HG02870 (cell line): ENCODE data around the gene MAOB.
"Not testable (repeated sequence)": the region's sequence is repeated elsewhere in the genome, so short reads cannot be mapped to it uniquely, and the experiment has no call there.

Experiments
- ATAC-seq: cut with Tn5 transposase; IDR thresholded peaks from one replicate; pipeline ENCODE4 v1.9.1; 2021; ENCODE audit warnings: mild to moderate bottlenecking, moderate library complexity; ENCODE audit not compliant: unreplicated experiment

Gene MAOB

GRCh38 chrX:43785930-43786591, 96.2 kb downstream of the MAOB start:
- no peak for ATAC-seq

GRCh38 chrX:43758044-43758443, 124.2 kb downstream of the MAOB start:
- no peak for ATAC-seq

GRCh38 chrX:43756076-43756475, 126.2 kb downstream of the MAOB start:
- no peak for ATAC-seq

DNA sequence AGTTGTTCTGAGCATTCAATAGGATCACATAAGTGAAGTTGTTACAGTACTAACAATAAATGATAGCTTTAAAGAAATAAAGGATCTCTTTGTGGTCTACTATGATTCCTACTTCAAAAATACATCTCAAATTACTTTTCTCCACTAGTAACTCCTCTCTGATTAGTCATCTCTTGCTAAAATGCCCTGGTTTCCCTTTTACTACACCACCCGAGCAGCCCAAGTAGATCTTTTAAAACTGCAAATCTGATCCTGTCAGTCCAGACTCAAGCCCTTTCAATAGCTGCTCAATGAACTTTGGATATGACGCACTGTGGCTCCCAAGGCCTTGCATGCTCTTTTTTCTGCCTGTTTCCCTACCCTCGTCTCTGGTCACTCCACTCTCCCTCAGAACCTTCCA, 128.6 kb downstream of the MAOB start:
- ATAC-seq, result no peak

GRCh38 chrX:43750248-43750676, 132.0 kb downstream of the MAOB start:
- ATAC-seq, result peak; percentile 84

- no peak for ATAC-seq
Observed at GRCh38 chrX:43747476-43747875, 134.8 kb downstream of the MAOB start.

DNA sequence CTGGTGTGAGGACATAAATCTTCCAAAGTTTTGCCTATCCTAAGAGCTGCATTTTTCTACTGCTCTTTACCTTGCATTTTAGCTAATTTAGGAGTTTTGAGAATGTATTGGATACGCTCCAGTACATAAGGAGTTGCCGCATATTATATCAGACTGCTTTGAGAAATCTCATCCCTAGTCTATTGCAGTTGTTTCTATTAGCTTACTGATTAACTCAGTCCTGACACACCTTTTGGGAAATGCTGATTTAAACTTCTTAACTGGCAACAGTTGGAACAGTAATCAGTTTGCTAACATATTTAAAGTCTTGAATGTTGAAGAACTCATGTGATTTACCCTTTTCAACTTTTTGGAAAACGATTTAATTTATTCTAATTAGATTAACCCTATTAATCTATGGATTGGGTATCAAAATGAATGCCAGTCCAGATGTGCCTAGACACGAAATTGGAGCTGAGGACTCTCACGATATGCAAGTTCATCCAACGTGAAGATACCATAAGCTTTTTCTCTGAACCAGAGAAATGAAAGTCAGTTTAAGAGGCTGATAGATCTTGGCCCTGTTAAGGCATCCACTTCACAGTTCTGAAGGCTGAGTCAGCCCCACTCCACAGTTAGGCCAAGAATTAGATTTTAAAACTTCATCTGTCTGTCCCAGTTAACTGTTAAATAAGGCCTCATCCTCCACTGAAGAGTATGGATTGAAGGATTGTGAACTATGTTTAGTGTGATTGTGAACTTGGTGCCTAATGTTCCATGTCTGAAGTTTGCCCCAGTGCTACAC, 136.1 kb downstream of the MAOB start:
- ATAC-seq, result no peak

- no peak for ATAC-seq
Observed at GRCh38 chrX:43744284-43744683, 138.0 kb downstream of the MAOB start.

- no peak for ATAC-seq
Observed at GRCh38 chrX:43743100-43743822, 139.0 kb downstream of the MAOB start.

DNA sequence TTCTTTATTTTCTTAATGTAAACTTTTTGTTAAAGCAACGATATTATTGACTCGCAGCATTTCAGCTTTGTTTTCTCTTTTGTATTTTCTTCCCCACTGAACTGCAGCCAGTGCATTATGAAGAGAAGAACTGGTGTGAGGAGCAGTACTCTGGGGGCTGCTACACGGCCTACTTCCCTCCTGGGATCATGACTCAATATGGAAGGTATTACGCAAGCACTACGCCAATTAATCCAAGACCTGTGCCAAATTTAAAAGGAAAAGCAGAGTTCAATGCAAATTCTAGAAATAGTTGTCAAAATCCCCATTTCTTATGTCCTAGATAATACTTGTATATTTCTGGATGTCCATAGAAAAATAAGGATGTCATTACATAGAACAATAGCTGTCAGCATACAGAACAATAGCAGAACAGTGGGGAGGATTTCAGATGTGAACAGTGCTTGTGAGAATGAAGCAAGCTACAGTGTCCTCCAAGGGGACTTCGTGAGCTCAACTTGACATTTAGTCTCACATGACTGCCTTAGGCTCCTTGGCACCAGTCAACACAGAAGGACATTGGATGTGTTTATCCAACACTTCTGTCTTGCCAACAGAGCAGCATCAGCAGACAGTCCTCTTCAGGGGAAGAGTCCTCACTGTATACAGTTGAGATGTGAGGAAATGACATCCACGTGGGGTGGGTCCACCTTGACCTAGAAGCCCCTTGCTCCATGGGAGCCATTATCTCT, 140.2 kb downstream of the MAOB start:
- no peak for ATAC-seq

- ATAC-seq, result no peak
Observed at GRCh38 chrX:43735957-43736356, 146.3 kb downstream of the MAOB start.

DNA sequence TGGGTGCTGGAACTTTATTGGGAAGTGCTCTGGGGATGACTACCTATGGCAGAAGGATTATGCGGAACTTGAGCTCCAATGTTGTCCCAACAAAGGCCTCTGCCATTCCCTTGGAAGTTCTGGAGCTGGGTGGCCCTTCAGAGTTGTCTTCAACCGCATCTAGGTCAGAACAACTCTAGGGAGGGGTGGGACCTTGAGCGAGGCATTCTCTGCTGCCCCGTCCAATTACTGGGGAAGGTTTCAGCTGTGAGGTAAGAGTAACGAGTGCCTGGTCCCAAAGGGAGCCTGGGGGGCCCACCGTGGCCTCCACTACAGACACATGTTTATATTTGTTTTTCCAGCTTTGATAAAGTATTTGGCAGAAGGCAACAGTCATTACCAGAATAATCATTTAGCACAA, 146.7 kb downstream of the MAOB start:
- ATAC-seq, result no peak

- ATAC-seq, result no peak
Observed at GRCh38 chrX:43734444-43734843, 147.8 kb downstream of the MAOB start.

- ATAC-seq, result no peak
Observed at GRCh38 chrX:43733699-43734098, 148.6 kb downstream of the MAOB start.

DNA sequence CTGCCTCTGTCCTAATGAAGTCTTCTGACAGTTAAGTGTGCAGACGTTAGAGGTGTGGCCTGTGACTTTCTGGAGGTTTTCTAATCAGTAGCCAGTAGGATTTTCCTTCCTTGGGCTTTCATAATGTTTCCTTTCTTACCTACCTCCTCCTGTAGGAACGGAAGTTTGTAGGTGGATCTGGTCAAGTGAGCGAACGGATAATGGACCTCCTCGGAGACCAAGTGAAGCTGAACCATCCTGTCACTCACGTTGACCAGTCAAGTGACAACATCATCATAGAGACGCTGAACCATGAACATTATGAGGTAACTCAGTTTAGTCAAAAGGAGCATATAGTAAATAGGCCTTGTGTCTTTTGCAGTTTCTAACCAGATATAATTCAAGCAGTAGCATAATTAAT, 151.2 kb downstream of the MAOB start:
- no peak for ATAC-seq

DNA sequence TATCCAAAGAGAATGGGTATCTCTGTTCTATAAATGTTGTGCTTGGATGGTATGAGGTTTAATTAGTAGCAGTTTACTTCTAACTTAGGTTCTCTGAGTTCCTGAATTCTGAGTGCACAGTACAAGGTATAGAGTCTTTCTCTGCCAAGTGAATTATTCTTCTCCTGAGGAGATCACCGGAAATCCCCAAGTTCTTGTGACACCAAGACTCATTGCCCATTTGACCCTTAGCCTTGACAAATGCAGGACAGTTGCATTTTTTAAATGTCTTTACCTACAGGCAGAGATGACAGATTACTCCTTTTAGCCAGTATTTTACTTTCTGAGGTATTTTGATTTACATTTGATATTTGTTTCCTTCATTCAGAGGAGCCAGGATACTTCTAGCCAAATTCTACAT, 153.3 kb downstream of the MAOB start:
- ATAC-seq, result no peak

DNA sequence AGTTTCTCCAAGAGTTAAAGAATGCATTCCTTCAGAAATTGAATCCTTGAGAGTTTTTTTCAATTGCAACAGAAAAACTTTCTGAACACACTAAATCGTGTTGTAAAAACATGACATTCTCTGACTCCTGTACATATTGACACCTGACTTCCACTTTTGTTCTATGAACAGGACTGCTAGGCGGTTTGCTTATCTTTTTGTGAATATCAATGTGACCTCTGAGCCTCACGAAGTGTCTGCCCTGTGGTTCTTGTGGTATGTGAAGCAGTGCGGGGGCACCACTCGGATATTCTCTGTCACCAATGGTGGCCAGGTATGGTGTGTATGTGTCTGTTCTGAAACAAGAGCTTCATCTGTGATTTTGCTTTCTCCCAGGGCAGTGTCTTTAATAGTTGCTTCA, 154.2 kb downstream of the MAOB start:
- no peak for ATAC-seq

GRCh38 chrX:43727254-43727653, 155.0 kb downstream of the MAOB start:
- ATAC-seq, result not testable (repeated sequence)

DNA sequence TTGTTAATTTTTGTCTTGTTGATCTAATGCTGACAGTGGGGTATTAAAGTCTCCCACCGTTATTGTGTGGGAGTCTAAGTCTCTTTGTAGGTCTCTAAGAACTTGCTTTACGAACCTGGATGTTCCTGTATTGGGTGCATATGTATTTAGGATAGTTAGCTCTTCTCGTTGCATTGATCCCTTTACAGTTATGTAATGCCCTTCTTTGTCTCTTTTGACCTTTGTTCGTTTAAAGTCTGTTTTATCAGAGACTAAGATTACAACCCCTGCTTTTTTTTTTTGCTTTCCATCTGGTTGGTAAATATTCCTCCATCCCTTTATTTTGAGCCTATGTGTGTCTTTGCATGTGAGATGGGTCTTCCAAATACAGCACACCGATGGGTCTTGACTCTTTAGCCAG, 157.0 kb downstream of the MAOB start:
- not testable (repeated sequence) for ATAC-seq

DNA sequence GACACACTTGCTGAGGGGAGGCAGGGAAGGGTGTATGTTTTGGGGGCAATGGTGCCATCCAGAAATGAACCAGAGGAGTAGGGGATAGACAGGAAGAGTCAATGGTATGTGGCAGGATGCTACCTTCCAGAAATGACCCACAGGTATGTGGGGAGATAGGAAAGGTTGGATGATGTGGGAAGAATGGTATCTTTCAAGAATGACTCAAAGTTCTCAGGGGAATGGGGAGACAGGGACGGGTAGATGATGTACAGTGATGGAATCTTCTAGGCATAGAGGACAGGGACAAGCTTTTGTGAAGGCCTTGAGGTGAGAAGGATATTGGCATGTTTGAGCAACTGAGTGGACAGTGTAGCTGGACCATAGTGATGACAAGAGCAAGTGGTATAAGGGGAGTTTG, 161.3 kb downstream of the MAOB start:
- ATAC-seq, result no peak

GRCh38 chrX:43720082-43720481, 162.2 kb downstream of the MAOB start:
- no peak for ATAC-seq
